ENCODE data around the gene SPATA13.

SPATA13 gene

DNA sequence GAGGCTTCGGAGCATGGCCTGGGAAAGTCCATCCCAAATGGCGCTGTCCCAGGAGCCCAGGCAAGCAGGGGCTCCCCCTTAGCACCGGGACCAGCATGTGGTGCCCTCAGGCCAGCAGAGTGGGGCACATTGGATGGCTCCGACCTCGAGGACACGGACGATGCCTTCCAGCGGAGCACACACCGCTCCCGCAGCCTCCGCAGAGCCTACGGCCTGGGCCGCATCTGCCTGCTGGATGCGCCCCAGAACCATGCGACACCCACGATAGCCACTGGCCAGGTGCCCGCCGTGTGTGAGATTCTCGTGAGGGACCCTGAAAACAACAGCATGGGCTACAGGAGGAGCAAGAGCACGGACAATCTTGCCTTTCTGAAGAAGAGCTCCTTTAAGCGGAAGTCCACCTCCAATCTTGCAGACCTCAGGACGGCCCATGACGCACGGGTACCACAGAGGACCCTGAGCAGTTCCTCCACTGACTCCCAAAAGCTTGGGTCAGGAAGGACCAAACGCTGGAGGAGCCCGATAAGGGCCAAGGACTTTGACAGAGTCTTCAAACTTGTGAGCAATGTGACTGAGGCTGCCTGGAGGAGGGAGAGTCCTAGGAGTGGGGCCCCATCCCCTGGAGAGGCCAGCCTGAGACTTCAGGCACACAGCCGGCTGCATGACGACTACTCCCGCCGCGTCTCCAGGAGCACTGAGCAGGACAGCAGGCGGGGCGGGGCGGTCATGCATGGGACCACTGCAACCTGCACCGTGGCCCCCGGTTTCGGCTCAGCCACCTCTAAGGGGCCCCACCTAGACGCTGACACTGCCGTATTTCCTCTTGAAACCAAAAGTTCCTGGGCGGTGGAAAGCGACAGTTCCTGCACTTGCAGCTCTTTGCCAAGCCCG is 63.1 kb downstream of the SPATA13 start:
- no peak for DNase-seq (ENCODE audit: low read depth, low spot score)

DNA sequence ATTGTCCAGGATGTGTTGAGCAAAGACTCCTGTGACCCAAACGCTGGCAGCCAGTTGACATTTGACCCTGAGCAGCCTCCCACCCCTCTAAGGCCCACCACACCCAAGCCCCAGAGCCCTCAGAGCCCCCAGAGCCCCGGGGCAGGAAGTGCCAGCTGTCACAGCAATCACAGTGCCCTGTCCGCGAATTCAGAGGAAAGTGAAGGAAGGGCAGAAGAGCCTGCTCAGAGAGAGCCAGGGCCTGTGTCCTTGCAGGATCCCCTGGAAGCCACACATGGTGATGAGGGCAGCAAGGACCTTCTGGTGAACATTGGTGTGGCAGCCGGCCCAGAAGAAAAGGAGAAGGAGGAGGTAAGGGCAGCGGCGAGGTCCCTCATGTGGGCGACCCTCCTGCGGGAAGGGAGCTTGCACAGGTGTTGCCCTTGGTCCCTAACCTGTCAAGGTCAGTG is 63.7 kb downstream of the SPATA13 start:
- no peak for DNase-seq (ENCODE audit: low read depth, low spot score)

DNA sequence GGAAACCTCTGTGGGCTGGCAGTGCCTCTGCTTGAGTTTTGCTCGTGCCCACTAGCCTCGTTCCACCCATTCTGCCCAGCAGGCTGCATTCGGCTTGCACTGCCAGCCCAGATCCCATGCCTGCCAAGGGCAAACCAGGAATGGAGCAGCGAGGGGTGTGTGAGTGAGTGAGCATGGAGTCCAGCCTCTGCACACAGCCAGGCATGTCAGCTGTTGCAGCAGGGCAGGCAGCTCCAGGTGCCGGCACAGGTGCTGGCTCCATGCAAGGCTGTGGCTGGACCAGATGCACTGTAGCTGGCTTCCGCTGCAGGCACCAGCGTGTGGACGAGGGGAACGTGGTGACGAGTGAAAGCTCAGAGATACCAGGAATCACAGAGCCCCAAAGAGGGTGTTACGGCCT is 64.5 kb downstream of the SPATA13 start:
- no peak for DNase-seq (ENCODE audit: low read depth, low spot score)

DNA sequence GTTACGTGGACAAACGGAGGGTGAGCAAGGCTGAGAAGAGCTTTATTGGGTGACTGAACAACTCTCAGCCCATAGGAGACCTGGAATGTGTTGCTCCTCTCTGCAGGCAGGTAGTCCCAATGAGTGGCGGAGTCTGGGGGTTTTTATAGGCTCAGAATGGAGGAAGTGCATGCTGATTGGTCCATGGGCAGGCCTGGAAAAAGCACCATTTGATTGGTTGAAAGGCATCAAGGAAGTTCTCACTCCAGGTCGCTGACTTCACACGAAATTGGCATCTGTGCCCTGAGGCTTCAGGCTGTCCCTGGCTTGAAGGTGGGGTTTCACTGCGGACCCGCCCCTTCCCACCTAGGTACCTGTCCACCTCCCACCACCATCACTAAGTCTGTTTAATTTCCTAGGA is 65.4 kb downstream of the SPATA13 start:
- no peak for DNase-seq (ENCODE audit: low read depth, low spot score)

DNA sequence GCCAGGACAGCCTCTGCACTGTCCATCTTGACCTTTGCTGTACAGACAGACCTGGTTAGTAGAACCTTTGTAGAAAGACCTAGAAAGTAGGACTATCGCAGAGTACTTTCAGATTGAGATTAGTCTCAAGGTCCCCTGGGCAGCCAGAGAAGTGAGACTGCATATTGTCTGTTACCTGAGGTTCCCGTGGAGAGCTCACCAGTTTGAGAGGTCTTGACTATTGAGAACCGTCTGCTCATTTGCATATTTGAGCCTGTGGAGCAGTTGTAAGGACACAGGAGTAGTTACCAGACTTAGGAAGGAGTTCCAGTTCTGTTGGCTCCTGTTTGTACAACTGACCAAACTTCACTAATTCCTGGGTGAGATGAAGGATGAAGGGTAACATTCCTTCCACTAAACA is 66.2 kb downstream of the SPATA13 start:
- DNase-seq (ENCODE audit: low read depth, low spot score): no peak

DNA sequence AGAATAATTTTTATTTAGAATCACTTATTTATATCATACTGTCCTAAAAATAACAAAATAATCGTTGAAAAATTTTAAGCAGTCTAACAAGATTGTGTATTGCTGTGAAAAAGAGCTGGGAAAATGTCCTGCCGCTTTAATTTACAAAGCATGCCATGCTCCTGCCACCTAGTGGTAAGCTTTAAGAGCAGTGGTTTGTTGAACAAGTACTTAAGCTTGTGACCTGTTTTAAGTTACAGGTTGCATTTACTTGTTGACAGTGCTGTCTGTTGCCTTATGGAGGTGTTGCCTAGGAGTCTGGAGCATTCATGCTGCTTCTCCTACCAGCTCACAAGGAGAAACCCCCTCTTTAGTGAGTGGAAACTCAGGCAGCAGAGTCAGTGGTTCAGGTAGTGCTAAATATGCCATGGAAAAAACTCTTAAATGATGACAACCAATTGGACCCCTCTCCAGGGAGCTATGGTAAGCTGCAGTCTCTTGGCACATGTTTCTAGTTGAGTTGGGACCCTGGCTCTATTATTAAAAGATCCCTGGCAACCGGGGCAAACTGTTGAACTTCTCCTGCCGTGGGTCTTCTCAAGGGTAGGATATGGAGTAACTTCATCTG is 68.4 kb downstream of the SPATA13 start:
- DNase-seq (ENCODE audit: low read depth, low spot score): no peak

DNA sequence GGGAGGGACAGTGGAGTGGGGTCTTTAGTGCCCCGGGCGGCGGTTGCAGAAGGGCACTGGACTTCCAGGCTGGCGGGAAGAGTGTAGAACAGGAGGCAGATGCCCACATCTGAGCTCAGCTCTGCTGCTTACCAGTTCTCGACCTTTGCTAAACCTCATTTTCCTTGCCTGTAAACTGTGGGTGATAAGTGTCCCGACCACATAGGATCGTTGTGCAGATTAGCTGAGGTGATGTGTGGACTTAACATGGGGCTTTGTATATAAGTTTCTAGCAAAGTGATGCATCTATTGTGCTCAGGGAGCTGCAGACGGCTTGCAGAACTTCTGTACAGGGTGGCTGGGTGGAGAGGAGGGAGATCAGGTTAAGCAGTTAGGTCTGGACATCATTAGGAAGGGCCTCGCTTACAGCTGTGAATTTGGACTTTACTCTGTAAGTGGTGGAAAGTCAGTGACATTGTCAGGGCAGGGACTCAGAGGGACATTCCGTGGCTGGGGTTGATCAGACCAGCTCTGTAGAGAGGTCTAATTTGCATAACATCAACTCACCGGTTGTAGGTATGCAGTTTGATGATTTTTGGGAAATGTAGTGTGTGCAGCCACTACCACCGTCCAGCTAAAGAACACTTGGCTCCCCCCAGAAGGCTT is 70.0 kb downstream of the SPATA13 start:
- no peak for DNase-seq (ENCODE audit: low read depth, low spot score)

DNA sequence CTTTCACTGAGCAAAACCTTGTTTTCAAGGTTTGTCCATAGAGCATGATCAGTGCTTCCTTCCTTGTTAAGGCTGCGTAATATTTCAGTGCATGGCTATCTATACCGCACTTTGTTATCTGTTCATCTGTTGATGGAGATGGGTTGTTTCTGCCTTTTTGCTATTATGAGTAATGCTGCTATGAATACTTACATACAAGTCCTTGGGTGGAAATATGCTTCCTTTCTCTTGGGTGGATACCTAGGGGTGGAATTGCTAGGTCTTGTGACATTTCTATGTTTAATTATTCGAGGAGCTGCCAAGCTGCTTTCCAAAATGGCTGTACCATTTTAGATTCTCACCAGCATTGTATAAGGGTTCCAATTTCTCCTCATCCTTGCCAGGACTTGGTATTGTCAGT is 70.9 kb downstream of the SPATA13 start:
- DNase-seq (ENCODE audit: low read depth, low spot score): no peak

DNA sequence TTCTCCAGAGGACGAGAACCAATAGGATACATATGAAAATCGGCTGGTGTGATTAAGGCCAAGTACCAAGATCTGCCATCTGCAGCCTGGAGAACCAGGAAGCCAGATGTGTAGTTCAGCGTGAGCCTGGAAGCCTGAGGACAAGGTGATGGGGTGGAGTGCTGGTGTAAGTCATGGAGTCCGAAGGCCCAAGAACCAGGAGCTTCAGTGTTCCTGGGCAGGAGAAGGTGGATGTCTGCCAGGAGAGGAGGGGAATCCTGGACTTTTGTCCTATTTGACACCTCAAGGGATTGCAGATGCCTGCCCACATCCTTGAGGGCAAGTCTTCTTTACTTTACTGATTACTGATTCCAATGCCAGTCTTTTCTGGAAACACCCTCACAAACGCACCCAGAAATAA is 71.5 kb downstream of the SPATA13 start:
- no peak for DNase-seq (ENCODE audit: low read depth, low spot score)

DNA sequence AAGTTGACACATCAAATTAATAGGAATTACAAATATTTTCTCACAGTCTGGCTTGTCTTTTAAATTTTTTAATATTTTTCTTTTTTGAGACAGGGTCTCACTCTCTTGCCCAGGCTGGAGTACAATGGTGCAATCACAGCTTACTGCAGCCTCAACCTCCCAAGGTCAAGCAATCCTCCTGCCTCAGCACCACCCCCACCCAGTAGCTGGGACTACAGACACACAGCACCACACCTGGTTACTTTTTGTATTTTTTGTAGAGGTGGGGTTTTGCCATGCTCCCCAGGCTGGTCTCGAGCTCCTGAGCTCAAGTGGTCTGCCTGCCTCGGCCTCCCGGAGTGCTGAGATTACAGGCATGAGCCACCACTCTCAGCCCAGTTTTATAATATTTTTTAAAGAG is 72.0 kb downstream of the SPATA13 start:
- no peak for DNase-seq (ENCODE audit: low read depth, low spot score)

DNA sequence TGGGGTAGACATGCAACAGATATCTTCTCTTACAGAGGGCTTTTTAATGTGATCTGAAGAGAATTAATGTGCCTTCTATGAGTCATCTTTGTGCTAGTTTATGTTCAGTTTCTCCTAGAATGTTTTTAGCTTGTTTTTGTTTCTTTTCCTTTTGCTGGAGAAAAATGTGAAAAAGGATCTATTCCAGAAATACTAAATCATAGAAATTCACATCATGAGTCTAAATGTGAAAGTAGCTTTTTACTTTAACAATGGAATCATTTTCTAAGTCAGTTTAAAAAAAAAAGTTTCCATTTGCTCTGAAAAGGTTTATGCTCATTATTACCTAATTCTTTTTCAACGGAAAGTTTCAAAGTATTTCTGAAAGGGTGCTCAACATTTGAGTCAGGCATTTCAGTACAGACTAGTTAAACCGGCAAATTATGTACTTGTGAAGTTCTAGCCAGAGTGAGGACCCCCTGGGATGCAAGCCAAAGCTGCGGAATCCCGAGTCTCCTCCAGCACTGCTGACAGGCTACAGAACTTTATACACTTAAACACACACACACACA is 72.9 kb downstream of the SPATA13 start:
- DNase-seq (ENCODE audit: low read depth, low spot score): no peak

DNA sequence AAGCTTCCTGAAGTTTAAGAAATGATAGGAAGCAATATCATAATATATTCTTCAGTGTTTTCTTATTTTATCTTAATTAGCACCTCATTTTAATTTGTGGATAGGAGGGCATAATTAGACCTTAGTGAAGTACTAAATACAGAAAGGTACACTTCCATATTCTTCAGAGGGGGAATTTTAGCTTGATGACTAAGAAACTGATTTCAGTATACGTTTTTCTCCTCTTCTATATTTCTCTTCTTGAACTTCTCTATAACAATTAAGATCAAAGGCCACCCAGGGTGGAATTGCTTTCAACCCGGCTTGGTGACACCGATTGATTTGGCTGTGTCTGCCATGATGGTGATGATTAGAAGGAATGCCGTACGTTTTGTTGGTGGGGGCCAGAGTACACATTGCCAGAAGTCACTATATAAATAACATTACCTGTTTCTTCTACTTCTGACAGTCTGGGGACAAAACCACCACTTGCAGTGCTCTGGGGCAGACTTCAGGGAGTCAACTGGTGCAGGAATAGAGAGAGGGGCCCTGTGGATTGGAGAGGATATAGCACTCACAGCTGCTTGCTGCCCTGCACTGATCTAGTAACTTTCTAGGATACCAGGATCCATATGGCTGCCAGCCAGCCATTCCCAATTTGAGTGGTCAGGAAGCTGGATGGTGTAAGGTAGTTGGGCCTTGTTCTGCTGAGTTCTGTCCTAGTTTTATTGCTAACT is 73.8 kb downstream of the SPATA13 start:
- DNase-seq (ENCODE audit: low read depth, low spot score): no peak

DNA sequence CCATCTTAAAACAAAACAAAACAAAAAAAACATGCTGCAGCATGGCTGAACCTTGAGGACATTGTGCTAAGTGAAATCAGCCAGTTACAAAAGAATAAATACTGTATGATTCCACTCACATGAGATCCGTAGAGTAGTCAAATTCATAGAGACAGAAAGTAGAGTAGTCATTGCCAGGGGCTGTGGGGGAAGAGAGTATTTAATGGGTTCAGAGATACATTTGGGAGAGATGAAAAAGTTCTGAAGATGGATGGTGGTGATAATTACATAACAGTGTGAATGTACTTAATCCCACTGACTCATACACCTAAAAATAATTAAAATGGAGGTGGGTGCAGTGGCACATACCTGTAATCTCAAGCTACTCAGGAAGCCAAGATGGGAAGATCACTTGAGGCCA is 76.8 kb downstream of the SPATA13 start:
- no peak for DNase-seq (ENCODE audit: low read depth, low spot score)

DNA sequence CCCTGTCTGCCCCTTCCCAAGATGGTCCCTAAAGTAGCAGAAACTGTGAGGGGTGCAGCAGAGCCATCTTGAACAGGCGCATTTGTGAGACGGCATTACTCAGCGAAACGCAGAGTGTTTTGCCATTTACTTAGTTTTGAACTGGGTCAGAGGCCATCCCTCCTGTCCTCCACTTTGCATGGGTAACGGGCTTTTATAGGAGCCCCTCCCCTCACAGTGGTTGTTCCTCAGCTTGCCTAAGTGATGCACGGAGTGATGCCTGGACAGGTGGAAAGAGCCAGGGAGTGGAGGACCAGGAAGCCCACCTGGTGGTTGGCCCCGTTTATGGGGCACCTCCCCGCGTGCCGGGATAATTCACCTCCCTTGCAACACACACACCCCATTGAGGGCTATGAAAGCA is 80.8 kb downstream of the SPATA13 start:
- DNase-seq (ENCODE audit: low read depth, low spot score): no peak

DNA sequence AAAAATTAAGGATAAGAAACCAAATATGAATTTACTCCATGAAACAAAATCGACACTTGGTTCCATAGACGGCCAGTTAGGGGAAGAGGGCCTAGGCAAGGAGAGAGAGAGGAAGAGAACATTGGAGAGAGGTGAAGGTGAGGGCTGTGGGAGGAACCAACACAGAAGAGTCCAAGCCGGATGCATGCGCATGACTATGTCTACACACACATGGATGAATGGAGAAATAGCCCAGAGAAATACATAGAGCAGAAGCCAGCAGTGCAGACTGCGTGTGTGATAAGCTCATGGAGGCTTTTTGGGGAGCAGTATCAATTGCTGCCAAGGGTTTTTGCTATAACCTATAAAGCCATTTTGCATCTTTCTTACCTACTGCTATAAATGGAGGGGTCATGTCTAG is 81.6 kb downstream of the SPATA13 start:
- no peak for DNase-seq (ENCODE audit: low read depth, low spot score)

DNA sequence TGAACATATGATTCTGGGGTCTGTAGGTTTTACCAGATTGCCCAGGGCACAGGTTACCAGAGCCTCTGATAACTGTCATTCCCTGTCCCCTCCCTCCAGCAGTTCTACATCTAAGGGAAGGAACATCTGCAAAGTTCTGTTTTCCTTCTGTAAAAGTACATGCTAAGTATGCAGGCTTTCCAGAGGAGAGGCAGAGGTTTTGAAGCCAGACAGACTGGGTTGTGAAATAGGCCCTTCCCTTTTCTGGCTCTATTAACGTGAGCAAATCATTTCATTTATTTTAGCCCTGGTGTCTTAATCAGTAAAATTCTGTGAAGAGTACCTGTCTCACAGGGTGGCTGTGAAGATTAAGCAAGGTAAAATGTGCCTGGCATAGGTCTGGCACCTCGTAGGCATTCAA is 82.8 kb downstream of the SPATA13 start:
- DNase-seq (ENCODE audit: low read depth, low spot score): no peak

DNA sequence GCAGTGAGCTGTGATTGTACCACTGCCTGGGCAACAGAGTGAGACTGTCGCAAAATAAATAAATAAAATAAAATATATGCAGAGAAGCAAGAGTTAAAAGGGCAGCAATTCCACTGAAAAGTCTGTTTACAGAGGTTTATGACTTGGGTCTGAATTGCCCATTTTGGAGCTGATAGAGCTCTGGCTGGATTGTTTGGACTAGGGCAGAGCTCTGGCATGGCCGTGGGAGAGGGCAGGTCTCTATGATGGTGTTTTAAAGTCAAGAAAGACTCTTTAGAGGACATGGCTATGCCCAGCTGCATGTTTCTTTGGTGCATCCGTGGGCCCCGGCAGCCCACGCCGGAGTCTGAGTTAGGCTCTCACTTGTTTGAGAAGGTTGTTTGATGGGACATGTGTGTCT is 84.3 kb downstream of the SPATA13 start:
- DNase-seq (ENCODE audit: low read depth, low spot score): no peak

DNA sequence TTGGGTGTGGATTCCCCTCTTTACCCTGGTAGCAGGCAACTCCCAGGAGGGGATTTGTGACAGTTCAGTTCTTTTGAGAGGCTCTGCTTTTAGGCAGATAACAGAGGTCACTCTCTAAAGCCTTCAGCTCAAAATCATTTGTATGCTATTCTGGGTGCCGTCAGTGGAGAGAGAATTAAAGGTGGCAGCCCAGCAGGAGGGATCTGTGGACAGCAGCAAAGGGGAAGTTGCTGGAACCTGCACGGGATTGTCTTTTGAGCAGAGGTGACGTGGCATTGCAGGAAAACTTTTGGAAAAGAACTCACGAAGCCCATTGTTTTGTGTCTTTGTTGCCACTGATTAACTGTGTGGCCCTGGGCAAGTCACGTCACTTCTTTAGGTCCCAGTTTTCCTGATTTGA is 86.5 kb downstream of the SPATA13 start:
- DNase-seq (ENCODE audit: low read depth, low spot score): no peak

DNA sequence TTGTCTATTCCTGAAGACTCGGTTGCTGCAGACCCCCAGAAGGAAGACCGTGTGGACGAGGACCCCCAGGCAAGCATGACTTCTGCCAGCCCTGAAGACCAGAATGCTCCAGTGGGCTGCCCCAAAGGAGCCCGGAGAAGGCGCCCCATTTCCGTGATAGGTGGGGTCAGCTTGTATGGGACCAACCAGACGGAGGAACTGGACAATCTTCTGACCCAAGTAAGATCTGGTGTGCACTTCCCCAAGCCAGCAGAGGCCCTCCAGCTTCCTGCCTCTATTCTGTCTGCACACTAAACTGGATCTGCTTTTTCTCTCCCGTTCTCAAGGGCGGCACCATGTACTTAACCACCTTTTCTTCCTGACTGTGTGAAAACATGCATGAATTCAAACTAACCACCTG is 89.1 kb downstream of the SPATA13 start:
- no peak for DNase-seq (ENCODE audit: low read depth, low spot score)

DNA sequence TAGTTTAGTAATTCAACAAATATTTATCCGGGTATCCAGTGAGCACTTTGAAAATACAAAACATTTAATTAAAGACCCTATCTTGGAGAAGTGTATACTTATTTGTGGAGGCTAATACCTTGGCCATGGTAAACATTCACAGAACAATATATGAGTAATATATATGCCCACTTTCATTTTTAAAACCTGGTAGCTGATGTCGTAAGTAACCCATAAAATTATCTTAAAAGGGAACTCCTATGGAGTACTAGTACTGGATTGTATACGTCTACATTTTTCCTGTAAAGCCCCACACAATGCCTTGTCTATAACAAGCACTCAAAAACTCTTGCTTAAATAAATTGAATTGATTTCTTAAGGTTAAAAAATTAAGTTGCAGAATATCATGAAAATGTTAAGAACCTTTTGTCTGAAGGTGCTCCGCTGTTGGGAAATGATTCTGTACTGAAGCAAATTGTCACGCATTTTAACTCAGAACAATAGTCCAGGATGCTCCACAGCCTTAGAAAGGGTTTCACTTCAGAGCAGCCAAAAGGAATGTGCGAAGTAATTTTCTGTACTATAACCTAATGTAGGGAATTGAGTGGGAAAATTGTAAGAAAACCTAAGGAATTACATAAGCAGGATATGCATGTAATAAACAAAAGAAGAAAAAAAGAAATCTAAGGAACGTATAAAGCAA is 90.0 kb downstream of the SPATA13 start:
- DNase-seq (ENCODE audit: low read depth, low spot score): no peak

DNA sequence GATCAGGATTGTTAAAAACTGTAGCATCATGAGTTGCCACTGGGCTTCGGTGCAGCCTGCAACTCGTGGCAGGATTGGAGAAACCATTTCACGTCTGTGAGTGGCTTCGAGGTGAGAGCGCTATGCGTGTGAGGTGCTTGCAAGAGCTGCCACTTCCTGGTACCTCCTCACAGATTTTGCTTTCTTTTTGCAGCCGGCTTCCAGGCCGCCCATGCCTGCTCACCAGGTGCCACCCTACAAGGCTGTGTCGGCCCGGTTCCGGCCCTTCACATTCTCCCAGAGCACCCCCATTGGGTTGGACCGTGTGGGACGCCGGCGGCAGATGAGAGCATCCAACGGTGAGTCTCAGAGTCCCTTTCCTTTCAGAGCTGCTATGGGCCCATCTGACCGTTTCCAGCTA is 91.0 kb downstream of the SPATA13 start:
- DNase-seq (ENCODE audit: low read depth, low spot score): peak; percentile 66
